Measurements from ENCODE around the gene TRAF3IP1.

- no peak for TF ChIP-seq PATZ1 (CRISPR knock-in tag; IDR thresholded peaks at IDR 0.05; ENCODE audit: borderline replicate concordance)
- TF ChIP-seq RARB (CRISPR knock-in tag; IDR thresholded peaks at IDR 0.05), result no peak
- no peak for TF ChIP-seq TOX (CRISPR knock-in tag; IDR thresholded peaks at IDR 0.05; ENCODE audit: borderline replicate concordance)
- TF ChIP-seq SNAI2 (CRISPR knock-in tag; IDR thresholded peaks at IDR 0.05), result no peak
- TF ChIP-seq ZFP3 (CRISPR knock-in tag; IDR thresholded peaks at IDR 0.05), result no peak
- TF ChIP-seq OSR1 (CRISPR knock-in tag; IDR thresholded peaks at IDR 0.05), result no peak
- TF ChIP-seq POU6F1 (CRISPR knock-in tag; IDR thresholded peaks at IDR 0.05; ENCODE audit: borderline replicate concordance, low read depth), result no peak
- TF ChIP-seq ZNF8 (CRISPR knock-in tag; IDR thresholded peaks at IDR 0.05), result no peak
- no peak for TF ChIP-seq PPARA (CRISPR knock-in tag; IDR thresholded peaks at IDR 0.05; ENCODE audit: borderline replicate concordance)
- no peak for TF ChIP-seq ZFP30 (CRISPR knock-in tag; IDR thresholded peaks at IDR 0.05)
- no peak for TF ChIP-seq ISL1 (CRISPR knock-in tag; IDR thresholded peaks at IDR 0.05)
- no peak for TF ChIP-seq ARNTL (CRISPR knock-in tag; IDR thresholded peaks at IDR 0.05; ENCODE audit: borderline replicate concordance, low read depth)
- TF ChIP-seq ZNF565 (CRISPR knock-in tag; conservative IDR thresholded peaks at IDR 0.05; ENCODE audit: low read depth), result no peak
Observed at GRCh38 chr2:238271061-238271554, 49.2 kb upstream of the TRAF3IP1 start.
